NCI-H128 (cell line): Measurements from ENCODE around the gene SSTR4.

Experiments used
- DNase-seq: peaks from one replicate; lab custom pipeline; 2025; ENCODE audit not compliant: unreplicated experiment; lab: John Stamatoyannopoulos, UW

Gene SSTR4

DNA sequence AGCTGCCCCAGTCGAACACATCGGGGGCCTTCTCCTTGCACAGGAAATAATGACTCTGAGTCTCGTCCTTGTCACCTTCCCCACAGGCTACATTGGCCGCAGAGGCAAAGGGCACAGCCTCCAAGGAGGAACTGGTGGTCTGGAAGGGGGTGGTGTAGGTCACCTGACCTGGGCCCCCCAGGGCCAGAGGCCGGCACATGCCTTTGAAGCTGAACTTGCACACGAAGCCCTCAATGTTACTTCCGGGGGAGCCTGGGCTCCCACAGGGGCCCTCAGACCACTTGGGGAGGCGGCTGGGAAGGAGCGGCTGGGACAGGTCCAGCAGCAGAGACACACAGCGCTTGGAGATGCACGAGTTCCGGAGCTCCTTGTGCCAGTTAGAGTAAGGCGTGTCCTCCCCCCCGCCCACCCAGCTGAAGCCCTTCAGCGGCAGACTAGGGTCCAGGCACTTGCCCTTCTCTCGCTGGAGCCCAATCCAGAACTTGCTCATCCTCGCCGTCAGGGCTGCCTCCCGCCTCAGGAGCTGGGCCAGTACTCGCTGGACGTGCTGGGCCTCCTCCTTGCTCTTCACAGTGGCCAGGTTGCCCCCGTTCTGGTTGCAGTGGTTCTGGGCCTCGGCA lies 50.4 kb downstream of the SSTR4 start:
- no peak for DNase-seq

DNA sequence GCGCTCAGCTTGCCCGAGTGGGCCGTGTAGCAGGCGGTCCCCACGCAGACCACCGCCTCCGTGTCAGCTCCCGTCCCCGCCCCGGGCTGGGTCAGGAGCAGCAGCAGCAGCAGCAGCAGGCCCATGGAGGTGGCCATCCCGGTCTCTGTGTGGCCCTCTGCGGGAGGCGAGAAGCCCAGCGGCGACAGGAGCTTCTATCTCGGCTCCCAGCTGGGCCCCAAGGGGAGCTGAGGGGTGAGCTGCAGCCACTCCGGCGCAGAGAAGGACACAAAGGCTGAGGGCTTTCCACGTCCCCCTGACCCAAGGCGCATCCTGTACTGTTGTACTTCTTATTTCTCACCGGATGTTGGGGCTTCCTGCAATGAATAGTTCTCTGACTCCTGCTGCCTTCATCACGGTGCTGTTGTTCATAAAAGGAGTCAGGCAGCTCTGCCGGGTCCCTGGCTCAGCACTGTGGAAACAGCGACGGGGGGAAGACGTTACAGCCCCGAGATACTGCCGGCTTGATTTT lies 51.0 kb downstream of the SSTR4 start, which contains the start of gene CD93:
Gene CD93 (minus strand): TSS at position 269 of the 511 bp plus-strand sequence. CDS start 132 bp downstream, at position 137.
- no peak for DNase-seq

DNA sequence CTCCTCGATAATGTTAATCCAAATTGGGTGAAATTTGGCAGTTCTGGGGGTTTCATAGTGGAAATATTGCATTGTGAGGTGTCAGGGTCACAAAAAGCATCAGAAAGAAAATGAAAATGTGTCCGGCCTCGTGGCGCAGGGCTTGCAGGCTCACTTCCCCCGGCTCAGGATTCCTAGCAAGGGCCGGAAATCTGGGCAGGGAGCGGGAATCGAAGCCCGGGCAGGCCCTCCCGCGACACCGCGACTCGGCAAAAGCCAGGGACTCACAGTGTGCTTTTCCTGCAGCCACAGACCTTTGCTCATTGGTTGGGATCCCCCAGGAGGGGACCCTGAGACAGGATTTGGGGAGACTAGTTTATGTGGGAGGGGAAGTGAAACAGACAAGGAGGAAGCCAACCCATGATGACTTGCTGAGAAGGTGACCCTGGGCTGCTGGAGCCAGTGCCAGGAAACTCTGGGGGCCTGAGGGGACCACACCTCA lies 51.9 kb downstream of the SSTR4 start:
- no peak for DNase-seq

DNA sequence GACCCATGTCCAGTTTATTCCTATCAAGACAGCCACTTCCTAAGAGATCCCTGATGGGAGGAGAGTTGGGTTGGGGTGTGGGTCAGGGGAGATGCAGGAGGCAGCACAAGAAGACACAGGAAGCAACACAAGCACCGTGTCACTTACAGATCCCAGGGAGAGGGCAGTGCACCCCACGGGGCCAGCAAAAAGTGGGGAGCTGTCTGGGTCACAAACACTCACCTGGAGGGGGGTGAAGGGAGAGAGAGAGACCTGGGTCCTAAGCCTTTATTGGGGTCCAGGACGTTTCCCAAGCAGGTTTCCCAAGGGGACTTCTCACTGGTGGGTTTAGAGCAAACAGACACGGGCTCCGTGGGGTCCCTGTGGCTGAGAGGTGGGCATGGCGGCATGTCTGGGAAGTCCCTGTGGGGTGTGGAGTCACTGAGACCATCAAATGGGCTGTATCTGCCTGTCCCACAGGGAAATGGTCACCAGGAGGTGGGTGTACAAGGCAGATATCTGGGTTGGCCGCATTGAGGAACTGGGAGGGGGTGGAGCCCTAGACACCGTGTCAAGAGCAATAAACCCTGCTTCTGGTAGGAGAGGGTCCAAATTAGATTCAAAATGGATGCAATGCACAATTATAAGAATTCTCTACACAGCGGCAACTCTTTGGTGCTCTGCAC lies 52.6 kb downstream of the SSTR4 start:
- no peak for DNase-seq
